Gastroesophageal sphincter (tissue), 3 donors: ENCODE results near the gene ALPP.
"Not testable (repeated sequence)": the region's sequence is repeated elsewhere in the genome, so short reads cannot be mapped to it uniquely, and the experiment has no call there.

ENCODE experiments used
- POLR2A ChIP-seq, 2 donors: fragments of 450-650 bp; IDR thresholded peaks; one replicate each; pipeline ENCODE4 v1.6.1; 2017; ENCODE audit warnings: antibody characterized with exemption in 2 of 2, mild to moderate bottlenecking in 2 of 2, moderate library complexity in 1 of 2
- TF ChIP-seq, protein P1 (sequence below), 4 experiments: fragments of 200-600 bp in 2 of 4; fragments of 450-650 bp in 2 of 4; sonication (generic) in 1 of 4; IDR thresholded peaks; one replicate each; pipeline ENCODE4 v1.5.1; 2017 to 2019; ENCODE audit warnings: antibody characterized with exemption in 4 of 4, mild to moderate bottlenecking in 2 of 4, moderate library complexity in 2 of 4

DNA sequence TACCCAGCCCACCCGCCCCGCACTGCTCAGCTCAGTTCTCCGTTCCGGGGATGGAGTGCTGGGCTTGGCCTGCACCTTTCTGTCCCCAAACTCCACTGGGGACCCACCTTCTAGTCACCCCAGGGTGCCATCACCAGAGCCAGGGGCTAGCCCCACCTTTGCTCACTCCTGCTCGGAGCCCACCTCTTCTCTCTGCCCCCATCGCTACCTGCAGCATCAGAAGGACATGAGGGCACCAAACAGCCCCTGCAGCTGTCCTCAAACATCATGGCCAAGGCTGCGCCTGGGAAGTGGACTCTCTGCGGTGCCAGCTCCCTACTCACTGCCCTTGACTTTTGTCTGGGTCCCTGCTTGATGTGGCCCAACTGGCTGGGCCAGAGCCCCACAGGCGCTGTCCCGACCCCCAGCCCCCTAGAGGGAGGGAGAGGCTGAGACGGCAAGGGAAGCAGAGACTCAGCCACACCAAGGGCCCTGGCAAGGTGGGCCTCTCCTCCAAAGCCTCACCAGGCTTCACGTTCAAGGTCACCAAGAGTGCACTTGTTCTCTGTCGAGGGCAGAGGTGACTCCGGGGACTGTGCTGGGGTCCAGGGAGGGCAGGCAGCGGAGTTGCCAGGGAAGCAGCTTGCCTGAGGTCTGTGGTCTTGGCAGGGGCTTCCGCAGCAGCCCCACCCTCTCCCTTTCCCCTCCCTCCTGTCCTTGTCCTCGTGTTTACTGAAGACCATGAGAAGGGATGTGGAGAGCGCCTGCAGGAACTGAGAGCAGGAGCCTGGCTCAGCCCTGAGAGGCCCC, 13.6 kb upstream of the ALPP start:
- TF ChIP-seq, protein P1, sequence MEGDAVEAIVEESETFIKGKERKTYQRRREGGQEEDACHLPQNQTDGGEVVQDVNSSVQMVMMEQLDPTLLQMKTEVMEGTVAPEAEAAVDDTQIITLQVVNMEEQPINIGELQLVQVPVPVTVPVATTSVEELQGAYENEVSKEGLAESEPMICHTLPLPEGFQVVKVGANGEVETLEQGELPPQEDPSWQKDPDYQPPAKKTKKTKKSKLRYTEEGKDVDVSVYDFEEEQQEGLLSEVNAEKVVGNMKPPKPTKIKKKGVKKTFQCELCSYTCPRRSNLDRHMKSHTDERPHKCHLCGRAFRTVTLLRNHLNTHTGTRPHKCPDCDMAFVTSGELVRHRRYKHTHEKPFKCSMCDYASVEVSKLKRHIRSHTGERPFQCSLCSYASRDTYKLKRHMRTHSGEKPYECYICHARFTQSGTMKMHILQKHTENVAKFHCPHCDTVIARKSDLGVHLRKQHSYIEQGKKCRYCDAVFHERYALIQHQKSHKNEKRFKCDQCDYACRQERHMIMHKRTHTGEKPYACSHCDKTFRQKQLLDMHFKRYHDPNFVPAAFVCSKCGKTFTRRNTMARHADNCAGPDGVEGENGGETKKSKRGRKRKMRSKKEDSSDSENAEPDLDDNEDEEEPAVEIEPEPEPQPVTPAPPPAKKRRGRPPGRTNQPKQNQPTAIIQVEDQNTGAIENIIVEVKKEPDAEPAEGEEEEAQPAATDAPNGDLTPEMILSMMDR (IDR thresholded peaks at IDR 0.05): not testable (repeated sequence)
- not testable (repeated sequence) for TF ChIP-seq POLR2A (IDR thresholded peaks at IDR 0.05)
